Neuronal stem cell (in vitro differentiated cells): ENCODE measurements around the gene NUMA1.

Experiments used
- DNase-seq: peaks from one replicate; pipeline ENCODE4 v3.0.0-alpha.2; 2013; ENCODE audit warnings: low spot score
- H2AFZ ChIP-seq: one replicate; pipeline ENCODE4 v1.6.1; 2013; ENCODE audit warnings: mild to moderate bottlenecking, low read length, inconsistent platforms
- H2AK5ac ChIP-seq: 2 replicates; pipeline ENCODE4 v1.6.1; 2013; ENCODE audit warnings: low read depth, mild to moderate bottlenecking, inconsistent platforms, low read length, moderate library complexity, mixed read lengths
- H2BK120ac ChIP-seq: 2 replicates; pipeline ENCODE4 v1.6.1; 2013; ENCODE audit warnings: low read depth, mild to moderate bottlenecking, inconsistent platforms, low read length, moderate library complexity, mixed read lengths
- H2BK12ac ChIP-seq: one replicate; pipeline ENCODE4 v1.6.1; 2013; ENCODE audit warnings: low read length, inconsistent platforms
- H2BK15ac ChIP-seq: 2 replicates; pipeline ENCODE4 v1.6.1; 2013; ENCODE audit warnings: mild to moderate bottlenecking, low read length, inconsistent platforms, mixed read lengths
- H2BK5ac ChIP-seq: one replicate; pipeline ENCODE4 v1.6.1; 2013; ENCODE audit warnings: inconsistent platforms, mild to moderate bottlenecking, low read length, moderate library complexity
- H3K14ac ChIP-seq: one replicate; pipeline ENCODE4 v1.6.1; 2013; ENCODE audit warnings: low read length, inconsistent platforms
- H3K18ac ChIP-seq: 2 replicates; pipeline ENCODE4 v1.6.1; 2013; ENCODE audit warnings: low read length, inconsistent platforms
- H3K23ac ChIP-seq: 2 replicates; pipeline ENCODE4 v1.6.1; 2013; ENCODE audit warnings: low read depth, mild to moderate bottlenecking, mixed read lengths, low read length, inconsistent platforms; ENCODE audit not compliant: poor library complexity
- H3K27ac ChIP-seq: replicated peaks from 3 replicates; pipeline ENCODE4 v1.5.1; 2013; ENCODE audit warnings: low read length, inconsistent platforms
- H3K27me3 ChIP-seq, 3 experiments: 2 replicates each; pipeline ENCODE4 v1.6.1; 2013; ENCODE audit warnings: low read length in 3 of 3, mild to moderate bottlenecking in 2 of 3, inconsistent platforms in 1 of 3, low read depth in 1 of 3, mixed read lengths in 1 of 3, moderate library complexity in 1 of 3; ENCODE audit not compliant: control insufficient read depth in 3 of 3, insufficient read depth in 3 of 3
- H3K36me3 ChIP-seq, 2 donors: replicated peaks in 1 of 2; 2 replicates each; pipeline ENCODE4 v1.6.1; 2013; ENCODE audit warnings: low read length in 2 of 2; ENCODE audit not compliant: control insufficient read depth in 2 of 2, insufficient read depth in 2 of 2
- H3K4ac ChIP-seq: 2 replicates; pipeline ENCODE4 v1.6.1; 2013; ENCODE audit warnings: inconsistent platforms, mild to moderate bottlenecking, low read length, moderate library complexity
- H3K4me1 ChIP-seq, 2 donors: 1 replicate in 1 of 2; 2 replicates in 1 of 2; pipeline ENCODE4 v1.6.1; 2013; ENCODE audit warnings: low read length in 2 of 2, low read depth in 1 of 2; ENCODE audit not compliant: control insufficient read depth in 2 of 2, insufficient read depth in 1 of 2
- H3K4me2 ChIP-seq: one replicate; pipeline ENCODE4 v1.6.1; 2013; ENCODE audit warnings: mild to moderate bottlenecking, low read length, inconsistent platforms; ENCODE audit not compliant: insufficient read depth, poor library complexity, severe bottlenecking
- H3K4me3 ChIP-seq, 2 donors: 2 replicates each; pipeline ENCODE4 v1.5.1; 2013; ENCODE audit warnings: low read length in 2 of 2, mild to moderate bottlenecking in 2 of 2, inconsistent platforms in 1 of 2, moderate library complexity in 1 of 2
- H3K79me1 ChIP-seq: one replicate; pipeline ENCODE4 v1.6.1; 2013; ENCODE audit warnings: low read depth, mild to moderate bottlenecking, inconsistent platforms, low read length, moderate library complexity
- H3K9ac ChIP-seq: one replicate; pipeline ENCODE4 v1.6.1; 2013; ENCODE audit warnings: mild to moderate bottlenecking, low read depth, low read length, inconsistent platforms; ENCODE audit not compliant: poor library complexity
- H3K9me3 ChIP-seq, 2 donors: replicated peaks in 1 of 2; 2 replicates each; pipeline versions ENCODE3 to v1.6.1; 2013; ENCODE audit warnings: low read length in 2 of 2, mild to moderate bottlenecking in 2 of 2, inconsistent platforms in 1 of 2, low read depth in 1 of 2, mixed read lengths in 1 of 2, moderate library complexity in 1 of 2; ENCODE audit not compliant: control insufficient read depth in 2 of 2, insufficient read depth in 1 of 2
- H4K8ac ChIP-seq: one replicate; pipeline ENCODE4 v1.6.1; 2013; ENCODE audit warnings: low read depth, mild to moderate bottlenecking, inconsistent platforms, low read length, moderate library complexity
- H4K91ac ChIP-seq: one replicate; pipeline ENCODE4 v1.6.1; 2013; ENCODE audit warnings: low read length, low read depth, mild to moderate bottlenecking, inconsistent platforms; ENCODE audit not compliant: poor library complexity
- WGBS, 2 donors: extraction: QIAGEN DNeasy Blood & Tissue Kit; methylation state at CpG; one replicate each; pipeline ENCODE4 v1.1.7; 2013; ENCODE audit warnings: missing lambda C conversion rate in 2 of 2, mixed read lengths in 1 of 2; ENCODE audit not compliant: insufficient read length in 2 of 2, insufficient replicate concordance in 1 of 2; ENCODE audit errors: extremely low coverage in 2 of 2; 5-methylcytosine and 5-hydroxymethylcytosine counted together

The NUMA1 gene

GRCh38 chr11:72015511-72016061, 64.8 kb downstream of the NUMA1 start:
- H4K91ac ChIP-seq, result no peak overlapping the region
- no peak overlapping the region for H3K18ac ChIP-seq
- H3K27me3 ChIP-seq, result no peaks in the 10 kb centered on the region
- no peaks in the 10 kb centered on the region for H3K4me1 ChIP-seq
- H3K14ac ChIP-seq, result no peak overlapping the region
- no peak overlapping the region for H3K23ac ChIP-seq
- no peak for DNase-seq
- H2BK15ac ChIP-seq, result no peak overlapping the region
- no peak overlapping the region for H3K4ac ChIP-seq
- H3K36me3 ChIP-seq, result peaks cover 93 to 100% of the 10 kb centered on the region in 2 donors
- no peak overlapping the region for H2AK5ac ChIP-seq
- no peak overlapping the region for H2BK5ac ChIP-seq
- H3K9ac ChIP-seq, result no peak overlapping the region
- H3K4me3 ChIP-seq, result no peak overlapping the region
- H2AFZ ChIP-seq, result no peak overlapping the region
- H2BK12ac ChIP-seq, result no peak overlapping the region
- no CpG with 5 or more reads among the region's 10 CpGs for WGBS, 2 donors
- no peak overlapping the region for H2BK120ac ChIP-seq
- H3K27ac ChIP-seq, result no peak overlapping the region
- H3K79me1 ChIP-seq, result peaks cover 9% of the 10 kb centered on the region
- no peak overlapping the region for H3K4me2 ChIP-seq
- no peaks in the 10 kb centered on the region for H3K9me3 ChIP-seq
- H4K8ac ChIP-seq, result no peak overlapping the region

DNA sequence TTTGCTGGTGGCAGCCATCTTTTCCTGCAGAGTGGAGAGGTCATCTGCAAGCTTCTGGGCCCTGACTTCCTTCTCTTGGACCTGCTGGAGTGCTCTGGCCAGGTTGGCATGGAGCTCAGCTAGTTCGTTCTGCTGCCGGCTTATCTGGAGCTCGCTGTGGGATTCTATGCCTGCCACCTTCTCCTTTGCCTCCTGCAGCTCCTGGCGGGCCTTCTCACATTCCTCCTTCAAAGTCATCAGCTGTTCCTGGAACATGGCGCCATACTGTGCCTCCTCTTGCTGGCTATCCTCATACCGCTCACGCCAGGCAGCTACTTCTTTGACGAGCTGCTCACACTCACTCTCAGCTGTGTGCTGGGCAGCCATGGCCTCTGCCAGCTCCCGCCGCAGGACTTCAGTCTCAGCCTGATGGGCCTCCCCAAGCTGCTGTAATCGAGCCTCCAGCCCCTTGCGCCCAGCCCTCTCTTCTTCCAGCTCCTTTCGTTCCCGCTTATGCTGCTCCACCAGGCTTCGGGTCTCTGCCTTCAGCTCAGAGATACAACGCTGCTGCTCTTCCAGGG, 65.5 kb downstream of the NUMA1 start:
- Histone ChIP-seq H2BK15ac (no peak overlapping the region), H3K4me1 (no peaks in the 10 kb centered on the region), H3K79me1 (peaks cover 9% of the 10 kb centered on the region), H3K4ac (no peak overlapping the region), H3K4me3 (no peak overlapping the region), H4K8ac (no peak overlapping the region), H2BK120ac (no peak overlapping the region), H3K36me3 (peaks cover 95 to 100% of the 10 kb centered on the region in 2 donors), H3K14ac (no peak overlapping the region), H2BK12ac (no peak overlapping the region), H2AFZ (no peak overlapping the region), H3K18ac (no peak overlapping the region), H3K4me2 (no peak overlapping the region), H3K9ac (no peak overlapping the region), H2BK5ac (no peak overlapping the region), H3K27me3 (no peaks in the 10 kb centered on the region), H3K27ac (no peak overlapping the region), H3K9me3 (no peaks in the 10 kb centered on the region), H3K23ac (peak overlapping the region; percentile 51), H4K91ac (no peak overlapping the region), H2AK5ac (no peak overlapping the region)
- no peak for DNase-seq
- no CpG with 5 or more reads among the region's 16 CpGs for WGBS, 2 donors

DNA sequence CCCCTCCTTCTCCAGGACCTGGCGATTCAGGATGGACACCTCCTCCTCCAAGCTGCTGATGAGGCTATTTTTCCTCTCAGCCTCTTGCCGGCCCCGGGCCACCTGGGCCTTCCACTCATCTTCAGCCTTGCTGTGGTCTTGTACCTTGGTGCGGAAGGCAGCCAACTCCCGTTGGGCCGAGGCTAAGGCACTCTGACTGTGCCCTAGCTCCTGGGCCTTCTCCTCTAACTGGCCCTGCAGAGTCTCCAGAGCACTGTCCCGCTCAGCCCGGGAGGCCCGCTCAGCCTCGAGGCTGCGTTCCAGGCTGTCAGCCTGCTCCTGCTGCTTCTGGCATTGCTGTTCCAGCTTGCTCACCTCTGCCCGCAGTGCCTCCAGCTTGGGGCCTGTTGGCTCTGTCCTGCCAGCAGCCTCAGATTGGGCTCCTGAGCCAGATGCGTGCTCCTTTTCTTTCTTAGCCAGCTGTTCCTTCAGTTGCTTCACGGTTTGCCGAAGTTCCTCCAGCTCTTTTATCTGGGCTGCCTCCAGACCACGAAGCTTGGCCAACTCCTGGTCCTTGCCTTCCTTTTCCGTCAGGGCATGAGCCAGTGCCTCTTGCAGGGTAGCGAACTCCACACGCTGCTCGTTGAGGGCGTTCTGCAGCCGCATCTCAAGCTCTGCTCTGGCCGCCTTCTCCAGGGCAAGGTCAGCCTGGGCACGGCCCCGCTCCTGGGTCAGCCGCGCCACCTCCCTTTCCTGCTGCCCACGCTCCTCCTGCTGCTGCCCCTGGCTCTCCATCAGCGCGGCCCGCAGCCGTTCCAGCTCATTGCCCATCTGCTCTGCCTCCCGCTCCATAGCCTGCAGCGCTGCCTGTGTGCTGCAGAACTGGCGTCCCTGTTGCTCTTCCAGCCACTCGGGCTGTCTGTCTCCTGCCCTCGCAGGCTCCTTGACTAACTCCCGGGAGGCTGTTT, 66.3 kb downstream of the NUMA1 start:
- Histone ChIP-seq H3K36me3 (peaks cover 93 to 100% of the 10 kb centered on the region in 2 donors), H3K4me1 (no peaks in the 10 kb centered on the region), H2BK12ac (no peak overlapping the region), H3K79me1 (peaks cover 9% of the 10 kb centered on the region), H3K4ac (no peak overlapping the region), H2AFZ (no peak overlapping the region), H3K18ac (no peak overlapping the region), H3K9ac (no peak overlapping the region), H2AK5ac (no peak overlapping the region), H3K9me3 (no peaks in the 10 kb centered on the region), H2BK120ac (no peak overlapping the region), H4K91ac (no peak overlapping the region), H4K8ac (no peak overlapping the region), H3K4me3 (no peak overlapping the region), H2BK5ac (no peak overlapping the region), H3K23ac (no peak overlapping the region), H3K4me2 (no peak overlapping the region), H2BK15ac (no peak overlapping the region), H3K27ac (no peak overlapping the region), H3K27me3 (no peaks in the 10 kb centered on the region), H3K14ac (no peak overlapping the region)
- no CpG with 5 or more reads among the region's 38 CpGs for WGBS, 2 donors
- no peak for DNase-seq
